ENCODE data around the gene LRRFIP1.
"Not testable (repeated sequence)": the region's sequence is repeated elsewhere in the genome, so short reads cannot be mapped to it uniquely, and the experiment has no call there.

Gene LRRFIP1

DNA sequence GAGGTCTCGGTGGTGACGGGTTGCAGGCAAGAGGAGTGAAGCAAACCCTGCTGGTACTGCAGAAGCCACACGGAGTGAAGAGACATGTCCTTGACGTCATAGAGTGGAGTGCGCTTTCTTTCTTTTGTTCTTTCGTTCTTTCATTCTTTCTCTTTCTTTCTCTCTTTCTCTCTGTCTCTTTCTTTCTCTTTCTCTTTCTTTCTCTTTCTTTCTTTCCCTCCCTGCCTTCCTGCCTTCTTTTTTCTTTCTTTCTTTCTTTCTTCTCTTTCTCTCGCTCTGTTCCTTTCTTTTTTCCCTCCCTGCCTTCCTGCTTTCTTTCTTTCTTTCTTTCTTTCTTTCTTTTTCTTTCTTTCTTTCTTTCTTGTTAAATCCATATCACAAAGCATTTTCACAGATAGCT lies 39.2 kb downstream of the LRRFIP1 start:
- no peak for DNase-seq

DNA sequence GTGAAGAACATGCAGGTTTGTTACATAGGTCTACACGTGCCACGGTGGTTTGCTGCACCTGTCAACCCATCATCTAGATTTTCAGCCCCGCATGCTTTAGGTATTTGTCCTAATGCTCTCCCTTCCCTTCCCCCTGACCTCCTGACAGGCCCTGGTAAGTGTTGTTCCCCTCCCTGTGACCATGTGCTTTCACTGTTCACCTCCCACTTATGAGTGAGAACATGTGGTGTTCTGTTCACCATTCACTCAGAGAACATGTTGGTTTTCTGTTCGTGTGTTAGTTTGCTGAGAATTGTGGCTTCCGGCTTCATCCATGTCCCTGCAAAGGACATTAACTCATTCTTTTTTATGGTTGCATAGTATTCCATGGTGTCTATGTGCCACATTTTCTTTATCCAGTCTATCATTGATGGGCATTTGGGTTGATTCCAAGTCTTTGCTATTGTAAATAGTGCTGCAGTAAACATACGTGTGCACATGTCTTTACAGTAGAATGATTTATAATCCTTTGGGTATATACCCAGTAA lies 39.7 kb downstream of the LRRFIP1 start:
- DNase-seq: not testable (repeated sequence)

DNA sequence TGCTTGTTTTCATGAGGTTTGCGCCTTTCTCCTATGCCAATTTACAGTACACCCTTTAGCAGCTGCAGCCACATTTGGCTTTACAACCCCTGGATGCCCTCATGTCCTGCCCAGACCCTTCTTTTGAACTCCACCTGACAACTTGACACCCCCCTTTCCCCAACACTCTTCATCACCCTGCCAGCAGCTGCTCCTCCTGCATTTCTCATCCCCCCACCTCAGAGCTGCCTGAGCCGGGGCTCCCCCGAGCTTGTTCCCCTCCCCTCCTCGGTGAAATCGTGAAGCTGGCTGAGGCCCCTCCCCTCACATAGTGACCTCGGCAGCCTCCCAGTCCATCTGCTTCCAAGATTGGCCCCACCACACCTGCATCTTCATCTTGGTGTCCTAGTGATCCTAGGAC lies 40.5 kb downstream of the LRRFIP1 start:
- no peak for DNase-seq

DNA sequence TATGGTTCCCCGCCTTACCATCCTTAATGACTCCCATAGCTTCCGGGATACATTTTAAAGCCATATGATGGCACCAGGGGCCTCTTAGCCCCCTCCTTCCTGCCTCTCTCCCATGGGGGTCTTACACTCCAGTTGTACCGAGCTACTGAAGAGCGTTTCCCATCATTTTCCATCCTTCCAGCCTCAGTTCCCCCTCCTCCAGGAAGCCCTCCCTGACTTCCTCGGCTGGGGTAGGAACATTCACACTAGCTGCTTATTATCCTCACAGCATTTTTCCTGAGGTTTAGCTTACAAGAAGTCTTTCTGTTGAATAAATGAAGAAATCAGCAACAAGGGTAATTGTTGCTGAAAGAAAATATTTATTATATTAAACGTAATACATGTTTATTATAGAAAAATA lies 41.1 kb downstream of the LRRFIP1 start:
- no peak for DNase-seq

DNA sequence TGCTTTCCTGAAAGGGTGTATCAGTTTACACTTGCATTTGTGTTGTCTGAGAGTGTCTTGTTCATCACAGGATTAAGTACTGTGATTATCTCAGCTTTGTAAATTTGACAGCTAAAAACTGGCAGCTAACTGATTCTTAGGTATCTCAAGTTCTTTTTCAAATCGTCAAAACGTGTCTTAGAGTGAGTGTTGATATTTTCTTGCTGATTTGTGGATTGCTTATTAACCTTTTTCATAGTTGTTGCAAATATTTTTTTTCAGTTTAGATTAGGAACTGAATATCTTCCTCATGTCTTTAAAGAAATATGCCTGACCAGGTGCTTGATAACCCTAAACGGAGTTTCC lies 41.9 kb downstream of the LRRFIP1 start:
- no peak for DNase-seq

DNA sequence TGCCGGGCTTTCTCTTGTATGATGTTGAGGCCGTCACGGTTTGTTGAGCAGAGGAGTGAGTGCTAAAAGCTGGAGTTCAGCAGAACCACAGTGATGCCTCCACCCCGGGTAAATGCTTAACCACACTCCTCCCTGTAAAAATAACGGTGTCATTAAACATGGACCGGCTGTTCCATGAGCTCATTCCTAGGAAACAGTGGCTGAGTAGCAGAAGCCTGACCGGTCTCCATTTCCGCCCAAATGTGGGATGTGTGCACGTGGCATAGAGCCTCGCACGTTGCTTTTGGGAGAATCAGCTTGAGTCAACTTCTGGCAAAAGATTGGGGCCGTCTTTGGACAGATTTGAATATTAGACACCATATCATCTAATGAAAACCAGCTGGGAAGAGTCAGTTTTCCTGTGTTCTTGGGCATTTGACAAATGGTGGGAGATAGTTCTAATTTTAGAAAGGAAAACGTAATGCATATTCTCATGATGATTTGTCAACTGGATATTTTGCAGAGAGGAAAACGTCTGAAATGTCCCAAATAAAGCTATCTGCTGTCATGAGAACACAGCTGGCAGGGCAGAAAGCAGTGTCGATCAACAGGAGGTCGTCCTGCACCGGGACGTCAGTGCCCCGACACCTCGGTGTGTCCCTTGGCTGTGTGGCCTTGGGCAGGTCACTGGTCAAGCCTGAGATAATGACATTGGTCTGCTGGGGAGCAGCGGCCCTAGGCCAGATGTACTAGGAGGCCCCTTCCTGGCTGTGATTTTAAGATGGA lies 42.4 kb downstream of the LRRFIP1 start:
- DNase-seq: no peak

DNA sequence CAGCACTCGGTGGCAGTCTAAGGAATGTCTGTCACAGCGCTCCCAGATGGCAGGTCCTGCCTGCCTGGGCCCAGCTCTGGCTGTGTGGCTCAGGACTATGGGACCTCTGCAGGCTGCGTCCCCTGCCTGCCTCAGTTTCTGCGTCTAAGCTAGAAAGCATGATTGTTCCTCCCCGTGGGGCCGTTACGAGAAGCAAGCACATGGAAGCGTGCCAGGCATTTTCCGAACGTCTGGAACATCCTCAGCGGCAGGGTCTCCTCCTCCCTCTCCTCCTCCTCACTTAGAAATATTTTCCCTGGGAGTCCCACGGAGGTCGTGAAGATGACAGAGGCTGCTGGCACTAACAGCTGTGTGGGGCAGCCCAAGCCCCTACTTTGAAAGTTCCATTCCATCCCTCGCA lies 43.3 kb downstream of the LRRFIP1 start:
- no peak for DNase-seq

DNA sequence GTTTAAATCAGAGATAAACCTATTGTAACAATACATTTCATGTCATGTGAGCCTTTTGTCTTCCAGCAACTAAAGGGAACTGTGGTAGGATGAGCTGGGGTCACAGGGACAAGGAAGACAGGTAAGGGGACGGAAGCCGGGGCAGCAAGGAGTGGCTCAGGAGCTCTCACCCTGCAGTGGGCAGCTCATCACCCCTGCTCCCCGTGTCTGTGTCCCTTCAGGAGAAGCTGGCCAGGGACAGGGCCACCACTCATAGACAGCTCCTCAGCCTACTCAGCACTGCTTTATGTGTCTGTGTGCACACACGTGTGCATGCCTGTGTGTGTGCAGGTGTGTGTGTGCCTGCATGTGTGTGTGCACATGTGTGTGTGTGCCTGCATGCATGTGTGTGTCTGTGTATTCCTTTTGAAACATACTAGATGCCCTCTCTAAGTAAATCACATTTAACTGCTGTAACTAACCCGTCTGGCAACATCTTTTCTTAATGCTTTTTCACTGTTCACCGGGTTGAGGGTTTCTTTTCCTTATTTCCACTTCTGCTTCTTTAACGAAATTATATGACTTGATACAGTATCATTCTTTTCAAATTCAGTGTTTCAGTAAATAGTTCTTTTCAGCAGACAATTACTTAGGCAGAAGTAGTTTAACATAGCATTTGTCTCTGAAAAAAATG lies 44.2 kb downstream of the LRRFIP1 start:
- DNase-seq: no peak

DNA sequence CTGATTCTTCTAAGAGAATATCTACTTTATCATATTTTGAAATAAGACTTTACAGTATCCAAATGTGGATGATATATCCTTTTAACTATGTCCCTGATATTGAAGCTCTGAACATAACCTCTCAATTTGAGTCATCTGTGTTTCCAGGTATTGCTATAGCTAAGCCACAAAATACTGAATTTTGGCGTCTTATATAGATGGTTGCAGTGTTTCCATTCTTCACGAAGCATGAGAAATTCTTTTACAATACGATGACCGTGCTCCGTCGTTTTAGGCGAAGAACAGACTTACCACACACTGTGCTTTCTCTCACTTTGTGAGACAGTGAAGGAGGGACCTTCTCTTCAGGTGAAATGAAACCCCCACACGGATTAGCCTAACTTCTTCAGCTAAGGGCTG lies 45.3 kb downstream of the LRRFIP1 start:
- DNase-seq: no peak

DNA sequence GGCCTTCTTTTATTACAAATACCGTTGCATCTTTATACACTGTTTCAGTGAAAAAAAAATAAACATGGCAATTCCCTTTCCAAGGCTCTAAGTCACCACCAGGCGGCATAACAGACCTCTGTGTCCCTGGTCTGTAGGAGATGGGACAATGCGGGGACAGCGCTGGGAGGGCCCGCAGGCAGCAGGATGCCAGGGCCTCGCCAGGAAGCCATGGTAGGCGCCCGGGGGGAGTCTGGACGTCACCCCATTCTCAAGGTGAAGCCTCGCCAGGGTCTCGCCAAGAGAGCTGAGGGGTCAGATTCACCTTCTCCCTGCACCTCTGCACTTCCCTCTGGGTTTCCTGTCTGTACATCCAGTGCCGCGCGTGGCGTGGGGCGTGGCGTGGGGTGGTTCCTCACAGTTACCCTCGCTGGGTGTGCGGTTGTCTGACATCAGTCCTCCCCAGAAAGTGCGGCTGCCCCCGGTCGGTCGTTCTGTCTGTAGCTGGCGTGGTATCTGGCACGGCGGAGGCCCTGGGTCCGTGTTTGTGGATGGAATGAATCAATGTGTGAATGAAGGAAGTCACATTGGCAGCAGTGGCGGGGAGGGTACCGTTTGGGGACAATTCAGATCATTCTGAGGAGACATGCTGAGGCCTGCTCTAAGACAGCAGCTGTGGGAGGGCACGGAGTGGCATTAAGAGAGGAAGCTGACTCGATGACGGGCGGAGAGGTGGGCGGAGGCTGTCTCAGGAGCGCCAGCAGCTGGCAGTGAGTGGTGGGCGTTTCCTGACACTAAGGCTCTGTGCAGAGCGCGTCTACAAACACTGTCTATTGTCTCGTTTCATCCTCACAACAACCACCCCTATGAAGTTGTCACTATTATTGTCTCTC lies 46.0 kb downstream of the LRRFIP1 start:
- DNase-seq: peak; percentile 43

DNA sequence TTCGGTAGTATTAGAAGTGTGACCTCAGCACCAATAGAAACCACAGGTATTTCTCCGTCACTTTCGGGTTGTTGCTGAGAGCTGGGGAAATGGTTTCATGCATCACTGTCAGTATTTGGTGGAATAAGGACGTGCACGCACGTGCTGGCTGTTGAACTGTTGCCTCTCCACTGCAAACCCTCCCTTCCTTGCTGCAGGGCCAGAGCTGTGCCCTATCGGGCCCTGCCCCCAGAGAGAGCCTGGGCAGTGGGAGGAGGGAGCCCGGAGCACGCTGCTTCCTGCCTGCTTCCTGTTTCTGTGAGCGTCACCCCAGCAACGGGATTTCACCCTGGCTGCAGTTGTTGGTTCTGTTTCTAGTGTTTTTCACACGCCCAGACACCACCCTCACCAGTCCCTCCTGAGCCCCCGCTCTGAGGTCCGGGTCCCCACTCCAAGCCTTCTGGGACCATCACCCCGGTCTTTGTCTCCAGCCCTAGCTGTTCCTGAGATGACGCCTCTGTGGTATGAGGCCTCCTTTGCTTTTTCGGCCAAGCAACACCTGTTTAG lies 47.4 kb downstream of the LRRFIP1 start:
- DNase-seq: peak; percentile 88

DNA sequence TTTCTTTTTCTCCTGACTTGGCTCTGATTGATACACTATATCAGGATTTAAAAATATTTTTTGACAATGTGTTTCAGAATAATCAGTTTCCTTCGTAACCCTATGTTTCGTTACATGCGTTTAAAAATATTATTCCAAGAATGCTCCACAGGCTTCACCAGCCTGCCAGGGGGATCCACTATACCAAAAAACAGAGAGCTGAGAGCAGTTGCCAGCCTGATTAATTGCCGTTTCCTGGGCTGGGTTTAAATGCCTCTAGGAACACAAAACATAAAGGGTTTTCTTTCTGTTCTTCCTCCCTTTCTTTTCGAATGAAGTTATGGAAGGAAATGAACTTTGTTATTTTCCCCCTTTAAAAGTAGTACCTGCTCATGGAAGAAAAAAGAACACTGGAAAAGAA lies 47.9 kb downstream of the LRRFIP1 start:
- DNase-seq: no peak

DNA sequence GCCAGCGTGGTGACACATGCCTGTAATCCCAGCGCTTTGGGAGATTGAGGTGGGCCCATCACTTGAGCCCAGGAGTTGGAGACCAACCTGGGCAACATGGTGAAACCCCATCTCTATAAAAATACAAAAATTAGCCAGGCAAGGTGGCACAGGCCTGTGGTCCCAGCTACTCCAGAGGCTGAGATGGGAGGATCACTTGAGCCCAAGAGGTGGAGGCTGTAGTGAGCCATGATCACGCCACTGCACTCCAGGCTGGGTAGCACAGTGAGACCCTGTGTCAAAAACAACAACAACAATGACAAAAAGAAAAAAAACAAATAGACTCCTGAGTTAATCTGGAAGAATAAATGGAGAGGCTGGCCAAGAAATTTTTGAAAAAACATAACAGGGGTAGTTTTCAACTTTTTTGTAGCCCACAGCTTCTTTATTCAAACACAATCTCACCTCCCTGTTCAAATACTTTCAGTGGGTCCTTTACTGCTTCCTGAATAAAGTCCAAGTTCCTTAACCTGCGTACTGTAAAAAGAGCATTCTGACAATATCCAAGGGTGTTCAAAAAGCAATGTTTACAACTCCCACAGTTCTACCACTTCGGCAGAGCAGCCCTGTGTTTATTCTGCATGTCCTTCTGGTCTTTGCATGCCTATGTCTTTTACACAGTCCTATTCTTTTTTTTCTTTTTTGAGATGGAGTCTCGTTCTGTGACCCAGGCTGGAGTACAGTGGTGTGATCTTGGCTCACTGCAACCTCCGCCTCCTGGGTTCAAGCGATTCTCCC lies 53.5 kb downstream of the LRRFIP1 start:
- DNase-seq: no peak

DNA sequence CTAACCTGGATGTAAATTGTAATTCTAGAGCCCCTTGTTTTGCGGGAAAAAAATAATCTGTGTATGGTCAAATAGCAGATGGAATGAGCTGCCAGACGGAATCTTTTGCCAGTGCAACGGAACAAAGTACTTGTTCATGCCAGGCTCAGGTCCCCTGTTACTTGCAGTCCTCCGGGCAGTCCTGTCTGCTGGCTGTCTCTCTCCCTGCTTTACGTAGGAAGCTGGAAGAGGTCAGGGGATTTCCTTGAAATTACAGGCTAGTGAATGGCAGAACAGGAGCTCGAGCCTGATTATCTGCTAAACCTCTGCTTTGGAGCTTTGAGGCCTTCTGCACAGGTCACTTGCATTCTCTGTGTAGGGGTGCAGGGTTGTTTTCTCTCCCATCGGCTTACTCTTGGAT lies 54.8 kb downstream of the LRRFIP1 start:
- DNase-seq: no peak

DNA sequence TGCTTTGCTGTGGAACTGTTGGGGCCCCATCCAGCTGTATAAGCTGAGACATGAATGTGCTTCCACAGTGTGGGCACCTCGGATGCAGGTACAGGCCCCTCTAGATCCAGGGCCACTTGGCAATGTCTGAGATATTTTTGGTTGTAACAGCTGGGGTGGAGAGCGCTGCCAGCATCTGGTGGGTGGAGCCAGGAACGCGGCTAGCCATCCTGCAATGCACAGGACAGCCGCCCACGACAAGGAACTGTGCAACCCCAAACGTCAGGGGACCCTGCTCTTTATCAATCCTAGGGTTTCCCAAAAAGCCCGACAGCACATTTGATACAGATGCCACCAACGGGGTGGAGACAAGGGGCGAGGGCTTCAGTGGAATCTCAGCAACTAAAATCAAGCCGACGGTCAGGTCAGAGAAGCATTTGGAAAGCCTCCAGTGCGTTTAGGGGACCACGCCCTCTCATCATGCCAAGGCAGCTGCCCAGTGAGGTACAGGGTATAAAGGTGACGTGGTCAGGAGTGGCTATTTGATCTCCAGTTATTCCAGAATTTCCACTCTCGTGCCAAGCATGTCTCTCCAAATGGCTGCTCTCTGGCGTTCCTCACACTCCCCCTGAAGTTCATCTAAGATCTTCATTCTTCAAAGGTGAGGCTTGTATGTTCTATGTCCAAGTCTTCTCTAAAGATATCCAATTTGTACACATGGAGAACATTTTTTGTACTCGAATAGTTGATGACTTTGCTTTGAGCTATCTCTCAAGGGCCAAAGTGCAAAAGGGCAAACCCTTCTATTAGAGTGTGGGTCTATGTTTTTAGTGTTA lies 55.7 kb downstream of the LRRFIP1 start:
- DNase-seq: no peak

DNA sequence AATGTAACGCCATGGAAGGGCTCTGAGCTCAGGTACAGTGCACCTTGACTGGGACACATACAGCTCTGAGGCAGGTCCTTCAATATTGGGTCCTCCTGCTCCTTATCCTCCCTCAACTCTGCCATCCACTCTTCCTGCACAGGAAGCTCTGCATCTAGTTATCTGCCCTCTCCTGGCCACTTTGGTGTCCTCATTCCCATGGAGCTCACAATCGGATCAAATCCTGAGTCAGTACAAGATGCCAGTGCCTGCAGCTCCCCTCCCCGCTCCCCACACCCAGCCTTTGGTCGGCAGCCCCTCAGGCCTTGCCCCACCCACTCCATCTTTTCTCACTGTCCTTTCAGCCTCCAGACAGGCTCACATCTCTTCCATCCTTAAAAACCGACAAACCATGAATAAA lies 58.0 kb downstream of the LRRFIP1 start:
- DNase-seq: no peak

DNA sequence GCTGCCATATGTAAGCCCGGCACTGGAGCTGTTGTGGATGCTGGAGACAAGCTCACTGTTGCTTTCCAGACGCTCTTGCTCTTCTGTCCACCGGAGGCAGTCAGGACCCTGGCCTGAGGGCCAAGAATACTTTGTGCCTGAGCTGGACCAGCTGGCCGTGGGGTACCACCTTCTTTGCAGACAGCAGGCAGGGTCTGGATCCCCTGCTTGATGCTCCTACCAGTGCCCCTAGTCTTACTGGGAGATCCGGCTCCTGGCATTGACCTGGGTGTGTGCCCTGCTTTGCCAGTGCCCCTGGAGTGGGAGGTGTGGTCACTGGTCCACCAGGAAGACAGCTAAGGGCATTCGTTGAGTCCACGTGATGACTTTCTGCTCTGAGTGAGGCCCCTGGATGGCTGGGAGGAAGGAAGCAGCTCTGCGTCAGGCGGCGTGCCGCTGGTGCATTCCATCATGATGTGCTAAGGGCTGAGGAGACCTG lies 59.3 kb downstream of the LRRFIP1 start:
- no peak for DNase-seq

DNA sequence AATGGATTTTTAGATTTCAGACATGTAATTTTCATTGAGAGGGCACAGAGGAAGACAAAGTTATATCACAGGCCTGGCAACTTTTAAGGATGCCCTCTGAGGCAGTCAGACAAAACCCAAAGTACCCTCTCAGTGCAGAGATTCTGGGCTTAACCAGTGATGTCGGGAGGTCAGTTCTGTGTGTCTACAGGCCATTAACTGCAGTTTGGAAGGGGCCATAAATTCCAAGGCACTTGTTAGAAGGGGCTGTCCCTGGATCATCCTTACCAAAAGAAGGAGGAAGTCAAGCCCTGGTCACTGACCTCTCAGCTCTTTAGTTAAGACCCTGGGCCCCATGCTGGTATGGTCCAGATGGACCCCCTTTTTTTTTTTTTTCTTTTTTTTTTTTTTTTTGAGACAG lies 60.7 kb downstream of the LRRFIP1 start:
- no peak for DNase-seq

DNA sequence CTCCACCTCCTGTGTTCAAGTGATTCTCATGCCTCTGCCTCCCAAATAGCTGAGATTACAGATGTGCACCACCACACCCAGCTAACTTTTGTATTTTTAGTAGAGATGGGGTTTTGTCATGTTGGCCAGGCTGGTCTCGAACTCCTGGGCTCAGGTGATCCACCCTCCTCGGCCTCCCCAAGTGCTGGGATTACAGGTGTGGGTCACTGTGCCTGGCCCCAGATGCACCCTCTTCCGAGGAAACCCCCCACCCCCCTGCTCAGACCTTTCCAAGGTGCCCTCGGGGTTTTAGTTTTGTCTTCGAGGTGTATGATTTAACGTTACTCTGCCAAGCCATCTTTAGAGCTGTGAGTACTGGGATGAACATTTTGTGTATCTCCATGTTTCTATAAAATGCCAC lies 61.2 kb downstream of the LRRFIP1 start:
- DNase-seq: not testable (repeated sequence)

DNA sequence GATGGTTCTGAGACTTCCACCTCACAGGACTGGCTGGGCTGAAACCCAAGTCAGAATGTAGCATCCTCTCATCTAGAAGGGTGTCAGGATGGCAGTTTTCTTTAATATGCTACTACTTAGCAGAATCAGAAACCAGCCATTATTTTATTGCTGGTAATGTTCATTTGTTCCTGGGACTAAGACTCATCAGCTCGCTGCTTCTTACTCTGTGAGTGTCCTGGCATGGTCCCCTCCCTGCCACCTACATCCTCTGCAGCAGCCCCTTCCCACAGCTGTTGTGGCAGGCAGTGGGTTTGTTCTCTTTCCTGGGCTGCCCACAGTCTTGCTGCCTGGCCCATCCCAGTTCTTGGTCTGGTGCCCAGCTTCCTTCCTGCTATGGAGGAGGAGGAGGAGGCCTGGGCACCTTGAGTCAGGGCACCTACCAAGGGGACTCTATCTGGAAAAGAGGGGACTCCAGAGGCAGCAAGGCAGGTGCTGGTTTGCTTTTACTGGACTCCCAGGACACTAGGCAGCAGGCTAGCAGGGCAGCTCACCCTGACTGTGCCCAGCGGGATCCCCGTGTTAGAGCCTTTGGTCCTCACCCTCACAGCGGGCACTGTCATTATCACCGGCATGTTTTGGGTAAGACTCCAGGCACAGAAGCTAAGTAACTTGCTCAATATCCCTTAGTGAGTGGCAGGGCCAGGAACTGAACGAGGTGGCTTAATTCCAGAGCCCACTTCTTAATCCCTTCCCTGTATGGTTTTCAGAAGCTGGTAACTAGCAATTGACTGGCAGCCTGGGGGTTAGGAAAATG lies 62.1 kb downstream of the LRRFIP1 start:
- DNase-seq: peak; percentile 70

All from GF-D8 (cell line).